DMS 273 (cell line): Measurements from ENCODE around the gene CDC25B.

Source experiments
- DNase-seq: peaks from one replicate; lab custom pipeline; 2025; ENCODE audit not compliant: unreplicated experiment; lab: John Stamatoyannopoulos, UW

CDC25B gene

DNA sequence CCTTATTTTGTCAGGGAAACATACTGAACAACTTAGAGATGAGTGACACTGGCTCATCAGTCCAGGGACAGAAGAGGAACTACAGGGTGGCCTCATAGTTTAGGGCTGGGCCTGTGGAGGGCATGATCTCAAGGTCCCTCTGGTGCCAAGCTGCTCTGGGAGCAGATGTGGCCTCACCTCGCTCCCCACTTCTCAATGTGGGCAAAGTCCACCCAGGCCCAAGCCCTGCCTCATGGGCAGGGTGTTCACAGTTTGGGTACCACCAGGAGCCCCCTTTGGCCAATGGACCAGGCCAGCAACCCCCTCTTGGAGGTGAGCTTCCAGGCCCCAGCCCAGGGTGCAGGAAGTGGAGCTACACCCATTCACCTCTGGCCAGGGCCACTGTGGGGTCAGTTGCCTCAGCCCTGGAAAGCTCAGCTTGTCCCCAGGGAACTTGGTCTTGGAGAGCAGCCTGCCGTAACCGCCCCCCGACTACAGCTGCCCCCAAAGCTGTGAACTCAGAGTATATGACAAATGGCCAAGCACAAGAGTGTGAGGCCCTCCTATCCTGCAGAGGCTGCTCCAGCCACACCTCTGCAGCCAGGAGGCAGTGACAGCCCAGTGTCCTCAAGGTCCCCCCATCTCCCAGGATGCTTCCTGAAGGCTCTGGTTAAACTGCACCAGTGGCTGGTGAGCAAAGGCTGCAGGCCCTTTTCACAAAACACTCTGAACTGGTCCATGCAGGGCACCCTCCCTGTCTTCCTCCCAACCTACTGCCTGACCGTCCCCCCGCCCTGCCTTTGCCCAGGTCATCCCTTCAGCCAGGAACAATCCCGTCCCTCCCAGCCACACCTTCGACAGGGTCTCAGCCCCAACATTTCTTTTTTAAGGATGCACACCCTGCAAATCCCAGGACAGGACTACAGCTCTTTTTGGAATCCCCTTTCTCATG lies 32.2 kb upstream of the CDC25B start:
- DNase-seq = no peak

DNA sequence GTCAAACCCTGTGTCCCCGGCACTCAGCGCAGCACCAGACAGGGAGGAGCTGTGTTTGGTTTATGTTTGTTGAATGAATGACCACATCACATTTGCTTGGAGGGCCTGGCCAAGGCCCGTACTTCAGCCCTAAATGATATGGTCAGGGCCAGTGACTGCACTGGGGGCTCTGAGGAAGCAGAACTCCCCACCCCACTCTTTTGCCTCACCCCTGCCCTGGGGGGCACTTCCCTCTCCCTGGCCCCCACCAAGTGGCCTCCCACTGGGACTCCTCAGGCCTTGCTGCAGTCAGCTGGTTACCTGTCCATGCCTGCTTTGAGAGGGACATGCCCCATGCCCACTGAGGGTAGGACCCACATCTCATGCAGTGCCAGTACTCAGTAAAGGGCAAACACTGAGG lies 31.5 kb upstream of the CDC25B start:
- DNase-seq = no peak

DNA sequence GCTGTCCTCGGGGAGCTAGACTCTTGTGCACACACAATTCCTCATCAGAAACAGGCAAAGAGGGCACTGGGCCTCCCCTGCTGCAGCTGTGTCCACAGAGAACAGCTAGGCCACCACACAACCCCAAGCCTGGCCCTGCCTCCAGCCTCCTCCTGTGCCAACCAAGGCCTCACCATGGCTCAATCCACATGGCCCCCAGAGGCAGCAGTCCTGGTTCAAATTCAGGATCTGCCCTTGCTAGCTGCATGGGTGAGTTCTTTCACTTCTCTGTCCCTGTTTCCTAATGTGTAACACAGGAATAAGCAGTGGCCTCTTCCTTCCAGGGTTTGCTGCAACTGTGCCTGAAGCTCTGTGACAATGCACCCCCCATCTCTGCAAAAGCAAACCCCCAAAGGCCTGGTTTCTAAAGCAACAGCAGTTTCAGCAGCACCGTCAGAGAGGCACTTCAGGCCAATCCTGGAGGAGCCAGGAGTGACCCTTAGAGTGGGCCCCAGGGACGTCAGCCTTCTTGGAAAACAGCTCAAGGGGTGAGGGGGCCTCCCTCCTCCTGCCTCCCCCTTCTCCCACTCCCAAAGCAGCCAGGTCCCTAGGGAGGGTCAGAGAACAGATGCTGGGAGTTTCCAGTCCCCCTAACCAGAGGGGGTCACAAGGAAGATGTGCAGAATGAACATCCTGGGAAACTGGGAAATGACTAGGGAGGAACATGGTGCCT lies 30.8 kb upstream of the CDC25B start:
- DNase-seq = no peak

DNA sequence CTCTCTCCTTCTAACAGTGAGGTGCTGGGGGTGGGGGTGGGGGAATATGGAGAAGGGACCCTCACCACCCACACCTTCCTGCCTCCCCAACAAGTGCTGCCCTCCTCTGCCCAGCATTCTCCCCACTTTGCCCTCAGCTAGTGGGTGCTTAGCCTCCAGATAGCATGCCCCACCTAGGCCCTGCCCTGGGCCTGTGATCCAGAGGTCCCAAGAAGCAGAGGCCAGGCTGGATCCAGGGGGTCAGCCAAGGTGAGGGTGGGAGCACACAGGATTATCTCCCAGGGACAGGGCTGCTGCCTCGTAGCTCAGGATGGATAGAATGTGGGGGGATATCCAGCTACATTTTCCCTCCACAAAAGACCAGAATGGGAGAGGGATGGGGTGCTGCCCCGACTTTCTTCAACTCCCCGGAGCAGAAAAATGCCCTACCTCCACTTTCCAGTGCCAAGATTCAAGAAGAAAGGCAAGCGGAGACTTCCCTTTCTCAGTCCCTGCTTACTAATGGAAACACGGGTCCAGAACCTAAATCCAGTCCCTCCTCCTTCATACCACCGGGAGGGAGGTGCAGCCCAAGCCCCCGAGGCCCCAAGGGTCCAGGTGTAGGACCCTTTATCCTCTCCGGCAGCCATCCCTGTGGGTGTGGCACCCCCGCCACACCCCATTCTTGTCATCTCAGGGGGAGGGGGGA lies 29.5 kb upstream of the CDC25B start:
- no peak for DNase-seq

DNA sequence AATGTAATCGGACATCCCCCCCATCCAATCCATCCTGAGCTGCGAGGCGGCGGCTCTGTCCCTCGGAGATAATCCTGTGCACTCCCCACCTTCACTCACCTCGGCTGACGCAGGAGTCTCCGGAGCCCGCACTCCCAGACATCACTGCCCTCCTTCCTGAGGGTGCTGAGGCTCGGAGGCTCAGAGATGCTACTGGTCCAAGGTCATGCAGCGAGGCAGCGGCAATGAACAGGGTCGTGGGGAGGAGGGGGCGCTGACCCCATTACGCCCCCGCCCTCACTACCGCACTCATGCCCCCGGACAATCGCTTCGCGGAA lies 29.0 kb upstream of the CDC25B start:
- DNase-seq = peak; percentile 36

DNA sequence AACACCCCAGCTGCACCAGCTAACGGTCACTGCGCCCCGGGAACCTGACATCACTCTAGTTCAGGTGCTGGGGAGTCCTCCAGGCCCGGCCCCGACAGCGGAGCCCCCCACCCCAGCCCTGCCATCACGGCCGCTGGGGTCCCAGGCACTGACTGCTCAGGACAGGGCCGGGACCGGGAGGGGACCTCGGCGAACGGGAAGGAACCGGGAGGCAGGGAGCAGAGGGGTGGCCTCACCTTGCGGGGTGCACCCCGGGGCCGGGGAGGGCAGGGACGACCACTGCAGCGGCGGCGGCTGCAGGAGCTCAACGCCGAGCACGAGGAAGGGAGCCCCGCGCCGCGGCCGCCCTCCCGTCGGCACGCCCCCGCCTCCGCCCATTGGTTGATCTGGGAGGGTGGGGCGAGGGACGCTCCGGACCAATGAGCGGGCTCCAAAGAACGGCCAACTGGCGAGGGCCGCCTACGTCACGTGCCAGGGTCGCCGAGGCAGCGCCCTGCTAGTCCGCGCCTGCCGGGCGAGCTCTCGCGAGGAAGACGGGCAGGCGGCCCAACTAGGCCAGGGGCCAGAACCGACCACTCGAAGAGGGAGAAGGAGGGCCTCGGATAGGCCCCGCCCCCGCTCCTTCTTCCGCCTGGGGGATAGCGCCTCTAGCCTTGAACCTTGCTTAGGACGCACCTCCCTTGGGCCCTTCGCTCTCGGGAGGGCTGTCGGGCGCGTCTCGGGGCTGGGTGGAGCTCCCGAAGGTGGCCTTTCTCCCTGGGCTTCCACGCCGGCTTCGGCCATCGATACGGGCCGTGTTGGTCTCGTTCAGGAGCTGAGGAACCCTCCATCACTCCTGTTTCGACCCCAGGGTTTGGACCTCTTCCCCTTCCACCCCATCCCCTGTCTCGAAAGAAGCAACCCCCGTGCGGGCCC lies 28.4 kb upstream of the CDC25B start, which contains the start of gene ADISSP:
Gene ADISSP, minus strand, starts transcription at position 327 of the 915 bp plus-strand sequence. CDS start 7,653 bp downstream, outside the sequence.
- peak; percentile 99 for DNase-seq

DNA sequence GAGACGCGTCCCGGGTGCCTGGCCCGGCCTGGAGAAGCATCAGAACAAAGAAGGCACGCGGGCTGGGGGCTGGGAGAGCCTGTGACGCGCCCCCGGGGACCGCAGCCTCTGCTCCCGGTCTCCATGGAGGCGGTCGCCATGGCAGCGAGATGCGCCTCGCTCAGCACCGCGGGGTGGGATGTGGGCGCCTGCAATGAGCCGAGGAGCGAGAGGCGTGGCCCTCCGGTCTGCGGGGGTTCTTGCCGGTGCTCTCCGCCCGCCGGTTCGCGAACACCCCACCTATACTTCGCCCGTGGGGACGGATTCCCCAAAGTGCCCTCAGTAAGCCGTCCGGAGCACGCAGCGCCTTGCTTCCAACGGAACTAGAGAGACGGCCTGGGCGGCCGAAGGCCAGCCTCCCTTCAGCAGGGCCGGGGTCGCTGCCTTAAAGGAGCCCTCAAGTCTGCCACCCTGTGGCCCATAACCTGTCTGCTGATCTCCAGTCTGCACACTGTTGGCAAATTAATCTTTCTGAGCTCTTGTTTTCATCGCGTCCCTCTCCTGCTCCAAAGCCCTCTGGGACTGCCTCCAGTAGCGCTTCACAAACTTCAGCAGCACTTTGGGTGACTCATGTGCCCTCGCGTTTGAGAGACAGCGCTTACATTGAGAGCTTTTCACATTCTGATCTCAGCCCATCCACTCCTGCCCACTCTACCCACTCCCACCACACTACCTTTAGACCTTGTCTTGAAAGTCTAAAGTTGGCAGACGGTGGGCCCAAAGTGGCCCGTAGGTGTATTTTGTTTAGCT lies 27.6 kb upstream of the CDC25B start:
- peak; percentile 92 for DNase-seq

DNA sequence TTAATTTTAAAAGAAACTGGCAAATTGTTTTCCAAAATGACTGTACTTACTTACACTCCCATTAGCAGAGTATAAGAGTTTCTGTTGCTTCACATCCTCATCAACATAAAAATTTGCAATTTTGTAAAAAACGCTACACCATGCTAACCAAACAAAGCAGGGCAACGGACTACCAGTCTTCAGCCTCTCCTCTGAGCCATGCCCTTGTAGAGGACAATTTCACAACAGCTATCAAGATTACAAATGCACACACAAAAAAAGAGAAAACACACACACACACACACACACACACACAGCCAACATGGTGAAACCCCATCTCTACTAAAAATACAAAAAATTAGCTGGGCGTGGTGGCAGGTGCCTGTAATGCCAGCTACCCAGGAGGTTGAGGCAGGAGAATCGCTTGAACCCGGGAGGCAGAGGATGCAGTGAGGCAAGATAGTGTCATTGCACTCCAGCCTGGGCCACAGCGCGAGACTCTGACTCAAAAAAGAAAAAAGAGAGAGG lies 24.5 kb upstream of the CDC25B start:
- DNase-seq = no peak

DNA sequence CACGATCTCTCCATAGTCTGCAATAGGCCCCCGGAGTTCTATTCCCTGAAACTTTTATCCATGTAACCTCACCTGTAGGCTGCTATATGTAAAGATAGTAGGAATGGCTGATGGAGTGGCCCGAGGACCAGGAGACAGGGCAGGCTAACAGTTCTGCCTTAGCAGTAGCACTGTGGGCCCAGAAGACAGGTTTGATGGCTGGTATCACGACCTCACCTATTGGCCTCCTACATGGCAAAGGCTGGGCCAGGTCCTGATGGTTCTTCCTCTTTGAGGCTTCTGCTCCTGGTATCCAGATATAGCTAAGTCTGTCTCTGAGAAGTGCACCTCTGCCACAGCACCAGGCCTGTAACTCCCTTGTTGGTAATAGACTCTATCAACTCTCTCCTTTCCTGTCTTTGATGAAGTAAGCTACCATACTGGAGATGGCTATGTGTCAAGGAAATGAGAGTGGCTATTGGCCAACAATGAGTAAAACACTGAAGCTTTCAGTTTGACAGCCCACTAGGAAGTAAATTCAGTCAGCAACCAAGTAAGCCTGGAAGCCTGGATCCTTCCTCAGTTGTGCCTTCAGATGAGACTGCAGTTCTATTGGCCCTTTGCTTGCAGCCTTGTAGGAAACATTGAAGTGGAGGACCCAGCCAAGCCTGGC lies 20.5 kb upstream of the CDC25B start:
- DNase-seq = no peak

DNA sequence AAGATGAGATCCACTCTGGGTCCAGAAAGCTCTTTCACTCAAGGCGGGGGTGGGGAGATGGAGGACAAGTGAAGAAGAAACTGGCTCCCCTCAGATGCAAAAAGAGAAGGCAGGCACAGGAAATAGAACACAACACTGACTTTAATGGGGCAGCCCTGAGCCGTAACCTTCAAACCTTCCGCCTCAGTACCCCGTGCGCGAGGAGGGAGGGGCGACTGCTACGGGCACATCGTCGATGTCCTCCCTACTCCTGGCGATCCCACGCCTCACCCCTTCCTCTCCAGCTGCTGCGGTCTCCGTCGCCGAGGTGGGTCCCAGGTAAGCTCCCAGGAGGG lies 18.8 kb upstream of the CDC25B start:
- DNase-seq = no peak

DNA sequence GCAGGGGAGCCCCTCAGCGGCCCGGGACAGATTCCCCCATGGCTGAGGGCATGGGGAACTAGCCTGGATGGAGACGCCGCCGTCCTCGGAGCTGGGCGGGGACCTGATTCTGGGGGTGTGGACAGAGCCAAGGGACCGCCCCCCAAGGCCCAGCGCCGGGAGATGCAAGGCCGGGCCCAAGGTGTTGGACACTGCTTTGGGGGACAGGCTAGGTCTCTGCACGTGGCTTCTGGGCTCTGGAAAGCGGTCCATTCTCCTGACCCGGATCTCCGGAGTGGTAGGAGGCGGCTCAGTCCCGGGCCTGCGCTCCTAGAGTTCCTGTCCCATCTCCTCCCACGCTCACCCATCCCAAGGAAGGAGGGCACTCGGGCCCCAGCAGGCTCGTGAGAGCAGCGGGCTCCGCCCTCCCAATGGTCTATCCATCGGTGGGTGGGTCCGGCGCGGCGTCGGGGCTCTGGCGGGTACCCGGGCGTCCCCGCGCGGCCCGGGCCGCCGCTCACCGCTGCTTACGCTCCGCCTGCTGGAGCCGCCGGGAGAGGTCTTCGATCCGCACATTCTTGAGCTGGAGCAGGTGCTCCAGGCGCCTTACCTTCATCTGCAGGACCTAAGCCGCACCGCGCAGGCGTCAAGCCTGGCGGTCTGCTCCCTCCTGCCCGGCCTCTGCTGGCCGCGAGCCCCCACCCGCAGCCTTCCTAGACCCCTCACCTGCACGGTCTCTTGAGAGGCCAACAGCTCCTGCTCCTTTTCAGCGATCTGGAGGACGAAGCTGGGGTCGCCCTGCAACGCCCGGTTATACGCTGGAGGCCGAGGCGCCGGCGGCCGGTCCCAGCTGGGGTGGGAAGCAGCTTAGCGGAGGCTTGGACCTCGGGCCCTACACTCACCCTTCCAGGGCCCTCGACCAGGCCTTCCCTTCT lies 18.1 kb upstream of the CDC25B start:
- DNase-seq = peak; percentile 77

DNA sequence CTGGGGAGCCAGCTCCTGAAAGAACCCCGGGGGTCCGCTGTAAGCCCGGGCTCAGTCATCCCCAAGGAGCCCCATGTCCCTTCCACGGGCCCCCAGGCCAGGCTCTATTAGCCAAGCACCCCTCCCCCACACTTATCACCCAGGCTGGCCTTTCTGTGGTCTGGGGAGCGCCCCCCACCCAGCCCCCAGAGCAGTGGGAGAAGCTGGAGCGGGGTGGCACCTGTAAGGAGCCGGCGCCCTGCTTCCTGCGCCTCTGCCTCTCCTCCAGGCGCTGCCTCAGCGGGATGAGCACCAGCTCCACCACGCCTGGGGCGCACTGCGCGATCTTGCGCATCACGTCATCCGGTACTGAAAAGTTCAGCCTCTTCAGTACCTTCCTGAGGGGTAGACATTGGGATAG lies 17.1 kb upstream of the CDC25B start:
- no peak for DNase-seq

DNA sequence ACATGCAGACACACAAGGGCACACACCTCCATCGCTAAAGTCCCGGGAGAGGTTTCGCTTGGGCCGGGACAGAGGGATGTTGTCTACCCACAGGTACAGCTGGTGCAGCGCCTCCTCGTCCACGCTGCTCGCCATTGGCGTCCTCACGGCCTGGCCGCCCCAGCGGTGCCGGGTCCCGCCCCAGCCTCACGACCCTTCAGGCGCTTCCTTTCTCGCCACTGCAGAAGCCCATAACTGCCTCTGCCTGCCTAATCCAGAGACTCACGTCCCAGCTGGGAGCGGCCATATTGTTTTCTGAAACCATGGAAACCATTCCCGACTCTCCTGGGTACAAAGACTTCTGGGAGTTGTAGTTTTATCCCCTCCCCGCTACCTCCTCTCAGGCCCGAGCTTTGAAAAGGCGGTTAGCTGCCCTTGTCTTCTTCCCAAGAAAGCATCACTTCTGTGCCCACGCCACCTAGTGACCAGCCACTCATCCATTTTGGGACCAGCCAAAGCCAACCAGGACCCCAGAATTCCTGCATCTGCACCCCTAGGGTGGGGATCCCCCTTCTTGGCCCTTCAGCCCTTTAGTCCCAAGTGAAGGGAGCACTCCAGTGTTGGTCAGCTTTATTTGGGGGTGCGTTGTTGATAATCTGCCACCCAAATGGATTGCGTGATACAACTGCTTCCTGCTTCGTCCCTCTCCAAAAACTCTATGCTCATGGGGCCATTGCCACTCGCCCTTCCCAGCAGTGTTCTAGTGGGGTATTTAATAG lies 14.8 kb upstream of the CDC25B start, which contains the start of gene SPEF1:
Gene SPEF1, minus strand, starts transcription at position 296 of the 758 bp plus-strand sequence. Its CDS starts 161 bp downstream, at position 135.
- DNase-seq = peak; percentile 98

DNA sequence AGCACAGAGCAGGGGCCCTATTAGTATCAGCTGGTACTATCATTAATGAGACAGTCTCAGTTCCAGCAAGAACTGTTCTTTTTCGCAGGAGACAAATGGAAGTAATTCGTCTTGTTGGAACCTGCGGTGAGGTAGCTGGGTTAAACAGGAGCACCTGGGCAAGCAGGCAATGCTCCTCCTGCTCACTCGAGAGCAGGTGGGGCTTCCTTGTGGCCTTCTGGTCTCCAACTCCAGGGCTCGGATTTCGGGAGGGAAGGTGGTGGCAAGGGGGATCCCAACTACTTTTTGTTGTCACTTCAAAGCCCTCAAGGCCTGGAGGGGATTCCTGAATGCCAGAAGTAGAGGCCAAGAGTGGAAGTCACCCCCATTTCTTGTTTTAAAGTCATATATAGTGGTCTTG lies 13.5 kb upstream of the CDC25B start:
- peak; percentile 31 for DNase-seq

DNA sequence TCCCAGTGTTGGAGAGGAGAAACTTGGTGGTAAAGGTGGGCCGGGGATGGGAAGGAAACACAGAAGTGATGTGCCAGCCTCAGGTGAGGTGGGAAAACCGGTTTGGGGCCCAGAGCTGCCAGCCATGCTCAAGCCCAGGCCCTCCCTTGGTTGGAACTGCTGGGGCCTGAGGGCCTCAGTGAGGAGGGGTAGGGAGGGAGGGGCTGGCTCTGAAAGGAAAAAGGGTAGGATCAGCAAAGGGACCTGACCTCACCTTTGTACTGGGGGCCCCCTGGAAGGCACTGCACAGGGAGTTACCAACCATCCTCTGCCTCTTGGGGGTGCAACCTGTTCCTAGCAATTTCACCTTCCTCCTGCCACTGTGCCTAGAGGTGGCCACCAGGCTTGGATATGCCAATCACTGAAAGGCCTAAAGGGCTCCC lies 13.0 kb upstream of the CDC25B start:
- no peak for DNase-seq

DNA sequence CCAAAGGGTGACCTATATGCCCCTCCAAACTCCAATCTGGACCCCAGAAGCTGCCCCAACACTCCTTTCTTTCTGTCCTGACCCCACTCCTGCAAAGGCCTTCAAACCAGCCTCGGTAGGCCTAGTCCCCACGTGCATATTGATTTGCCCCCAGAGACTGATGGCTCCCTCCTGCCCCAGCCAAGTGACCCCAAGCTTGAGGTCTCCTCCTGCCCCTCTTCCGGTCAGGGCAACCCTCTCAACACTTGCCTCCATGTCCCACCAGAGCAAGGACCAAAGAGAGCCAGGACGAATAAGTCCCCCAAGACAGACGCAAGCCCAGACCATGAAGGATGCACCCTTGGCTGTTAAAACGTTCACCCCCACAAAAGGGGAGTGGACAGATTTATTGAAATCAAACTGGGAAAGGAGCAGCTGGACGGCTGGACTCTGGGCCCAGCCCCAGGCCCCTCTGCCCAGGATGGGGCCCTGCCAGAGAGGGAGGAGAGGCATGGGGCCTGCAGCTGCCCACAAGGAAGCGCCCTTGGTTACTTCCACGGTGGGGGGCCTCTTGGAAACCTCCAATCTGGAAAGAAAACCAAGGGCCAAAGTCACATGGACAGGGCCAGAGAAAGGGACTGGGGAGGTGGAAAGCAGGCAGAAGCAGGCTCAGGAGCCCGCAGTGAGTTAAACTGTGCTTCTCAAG lies 12.5 kb upstream of the CDC25B start:
- DNase-seq = no peak
